GM18526 (cell line): ENCODE results near the gene HMGB2.
A peak's percentile ranks its signal among the peaks of the same experiment; 100 is the strongest.

Experiments used
- POLR2A ChIP-seq: IDR thresholded peaks from 3 replicates; pipeline ENCODE4 v1.6.1; 2011; ENCODE audit not compliant: insufficient read length; ENCODE audit errors: extremely low read depth

Gene HMGB2

GRCh38 chr4:173357939-173358338 lies 23.8 kb upstream of the HMGB2 start:
- TF ChIP-seq POLR2A = no peak

- TF ChIP-seq POLR2A = no peak
Measured at GRCh38 chr4:173347467-173347866, 13.3 kb upstream of the HMGB2 start.

- TF ChIP-seq POLR2A = no peak
Measured at GRCh38 chr4:173346074-173346473, 11.9 kb upstream of the HMGB2 start.

DNA sequence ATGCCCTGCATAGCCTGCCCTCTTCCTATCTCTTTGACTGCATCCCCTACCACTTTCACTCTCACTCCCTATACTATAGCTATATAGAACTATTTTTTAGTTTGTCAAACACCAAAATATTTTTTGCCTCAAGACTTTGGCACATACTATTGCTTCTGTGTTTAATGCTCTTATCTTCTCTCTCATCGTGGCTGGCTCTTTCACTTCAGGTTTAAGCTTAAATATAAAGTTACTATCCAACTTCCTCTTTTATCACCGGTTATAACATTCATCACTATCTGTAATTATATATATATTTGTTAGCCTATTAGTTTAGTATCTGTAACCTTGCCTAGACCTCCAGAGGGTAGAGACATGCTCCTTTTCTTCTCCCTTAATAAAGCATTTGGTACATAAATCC lies 11.5 kb upstream of the HMGB2 start:
- no peak for TF ChIP-seq POLR2A

- no peak for TF ChIP-seq POLR2A
Measured at GRCh38 chr4:173343832-173344397, 9.8 kb upstream of the HMGB2 start.

DNA sequence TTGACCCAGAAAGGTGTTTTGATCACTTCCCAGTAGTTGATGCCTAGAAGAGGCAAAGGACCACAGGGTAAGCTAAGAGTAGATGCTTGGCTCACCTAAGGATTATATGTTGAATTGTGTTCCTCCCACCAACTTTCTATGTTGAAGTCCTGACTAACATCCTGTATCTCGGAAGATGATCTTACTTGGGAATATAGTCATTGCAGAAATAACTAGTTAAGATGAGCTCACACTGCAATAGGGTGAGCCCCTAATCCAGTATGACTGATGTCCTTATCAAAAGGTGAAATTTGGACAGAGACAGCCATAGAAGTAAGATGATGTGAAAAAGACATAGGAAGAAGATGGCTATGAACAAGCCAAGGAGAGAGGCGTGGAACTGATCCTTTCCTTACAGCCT lies 3.3 kb upstream of the HMGB2 start:
- TF ChIP-seq POLR2A = no peak

- TF ChIP-seq POLR2A = peak; percentile 70
Measured at GRCh38 chr4:173334891-173335752, 964 bp upstream of the HMGB2 start.

GRCh38 chr4:173333658-173334084 lies 487 bp downstream of the HMGB2 start:
- no peak for TF ChIP-seq POLR2A

DNA sequence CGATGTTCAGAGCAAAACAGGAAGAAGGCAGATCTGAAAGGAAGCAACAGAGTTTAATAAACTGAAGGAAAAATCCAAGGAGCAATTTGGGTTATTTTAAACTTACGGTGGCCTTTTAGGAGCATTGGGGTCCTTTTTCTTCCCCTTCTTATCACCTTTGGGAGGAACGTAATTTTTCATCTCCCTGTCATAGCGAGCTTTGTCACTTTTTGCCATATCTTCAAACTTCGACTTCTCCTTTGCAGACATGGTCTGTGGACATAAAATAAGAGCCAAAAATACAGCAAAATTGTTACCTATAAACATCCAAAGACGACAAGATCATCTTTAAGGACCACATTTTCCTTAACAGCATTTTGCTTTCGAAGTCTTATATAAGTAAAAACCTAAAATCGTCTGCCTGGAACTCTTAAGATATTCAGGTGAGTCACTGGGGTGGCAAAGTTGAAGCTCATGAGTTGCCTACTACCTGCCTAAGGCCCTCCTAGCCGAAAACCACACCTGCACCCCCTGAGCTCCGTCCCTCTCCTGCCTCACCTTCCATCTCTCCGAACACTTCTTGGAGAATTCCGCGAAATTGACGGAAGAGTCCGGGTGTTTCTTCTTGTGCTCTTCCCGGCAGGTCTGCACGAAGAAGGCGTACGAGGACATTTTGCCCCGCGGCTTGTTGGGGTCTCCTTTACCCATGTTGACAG lies 1.0 kb downstream of the HMGB2 start:
- TF ChIP-seq POLR2A = no peak

DNA sequence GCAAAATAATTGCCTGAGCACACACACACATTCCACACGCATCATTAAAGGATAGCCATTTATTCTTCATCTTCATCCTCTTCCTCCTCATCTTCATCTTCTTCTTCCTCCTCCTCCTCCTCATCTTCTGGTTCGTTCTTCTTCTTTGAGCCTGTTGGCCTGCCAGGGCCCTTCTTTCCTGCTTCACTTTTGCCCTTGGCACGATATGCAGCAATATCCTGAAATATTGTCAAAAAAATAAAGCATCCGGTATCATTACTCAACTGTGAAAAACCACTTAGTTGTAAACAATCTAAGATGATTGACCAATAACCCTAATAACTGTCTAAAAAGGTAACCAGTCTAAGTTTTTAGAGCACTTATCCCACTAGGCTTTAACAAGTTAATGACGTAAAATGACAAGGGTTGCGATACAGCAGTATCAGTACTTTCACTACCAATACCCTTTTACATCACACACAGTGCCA lies 2.1 kb downstream of the HMGB2 start:
- TF ChIP-seq POLR2A = no peak

DNA sequence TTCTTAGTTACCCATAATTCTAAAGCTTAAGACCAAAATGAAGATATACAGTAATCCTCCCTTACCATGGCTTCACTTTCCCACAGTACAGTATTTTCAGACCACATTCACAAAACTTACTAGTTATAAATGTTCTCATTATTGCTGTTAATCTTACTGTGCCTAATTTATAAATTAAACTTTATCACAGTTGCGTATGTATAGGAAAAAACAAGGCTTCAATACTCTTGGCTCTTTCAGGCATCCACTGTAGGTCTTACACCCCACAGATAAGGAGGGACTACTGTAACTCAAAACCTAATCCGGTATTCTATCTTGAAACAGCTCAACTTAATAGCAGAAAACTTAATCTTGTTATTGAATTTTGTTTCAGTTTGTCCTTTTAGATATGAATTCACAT lies 3.6 kb downstream of the HMGB2 start:
- no peak for TF ChIP-seq POLR2A

- no peak for TF ChIP-seq POLR2A
Measured at GRCh38 chr4:173328236-173328901, 5.8 kb downstream of the HMGB2 start.

- TF ChIP-seq POLR2A = no peak
Measured at GRCh38 chr4:173325007-173325736, 9.0 kb downstream of the HMGB2 start.

- no peak for TF ChIP-seq POLR2A
Measured at GRCh38 chr4:173319696-173320095, 14.5 kb downstream of the HMGB2 start.

GRCh38 chr4:173318648-173319211 lies 15.4 kb downstream of the HMGB2 start:
- no peak for TF ChIP-seq POLR2A

GRCh38 chr4:173318240-173318639 lies 15.9 kb downstream of the HMGB2 start:
- no peak for TF ChIP-seq POLR2A
